Measurements from ENCODE around the gene GRAMD1A.
"Not testable (repeated sequence)": the region's sequence is repeated elsewhere in the genome, so short reads cannot be mapped to it uniquely, and the experiment has no call there.

Gene GRAMD1A

DNA sequence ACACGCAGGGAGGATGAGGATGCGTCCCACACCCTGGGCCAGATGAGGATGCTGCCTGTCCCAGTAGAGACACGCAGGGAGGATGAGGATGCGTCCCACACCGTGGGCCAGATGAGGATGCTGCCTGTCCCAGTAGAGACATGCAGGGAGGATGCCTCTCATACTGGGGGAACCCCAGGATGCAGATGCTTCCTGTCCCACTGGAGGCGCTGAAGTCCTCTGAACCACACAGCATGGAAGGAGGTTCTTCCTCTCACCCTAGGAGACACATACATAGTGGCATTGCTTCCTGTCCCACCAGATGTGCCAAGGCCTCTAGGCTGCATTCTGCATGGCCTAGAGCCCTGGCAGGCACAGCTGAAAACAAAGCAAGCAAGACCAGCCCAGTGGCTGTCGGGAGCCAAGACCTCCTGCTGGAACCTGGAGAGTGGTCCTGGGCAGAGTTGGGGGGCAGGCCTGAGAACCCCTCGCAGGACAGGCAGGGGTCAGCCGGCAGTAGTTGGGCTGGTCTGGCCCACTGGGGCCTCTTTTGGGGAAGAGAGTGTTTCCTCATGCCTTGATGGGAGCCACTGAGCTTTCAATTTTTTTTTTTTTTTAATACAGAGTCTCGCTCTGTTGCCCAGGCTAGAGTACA is 45.7 kb downstream of the GRAMD1A start:
- in situ Hi-C loops (cut with MboI; ENCODE audit: low sequenced_read_pairs), result no loop called here
- H3K27me3 ChIP-seq (ENCODE audit: low read depth), result no peaks in the 10 kb centered on the region
- no peak overlapping the region for H3K4me3 ChIP-seq
- H3K4me1 ChIP-seq, result no peaks in the 10 kb centered on the region
- DNase-seq (ENCODE audit: low spot score in 2 of 2), result peak in 1 of 2 experiments; percentile 57
- H3K36me3 ChIP-seq (replicated peaks), result no peaks in the 10 kb centered on the region
- no peaks in the 10 kb centered on the region for H3K9me3 ChIP-seq

DNA sequence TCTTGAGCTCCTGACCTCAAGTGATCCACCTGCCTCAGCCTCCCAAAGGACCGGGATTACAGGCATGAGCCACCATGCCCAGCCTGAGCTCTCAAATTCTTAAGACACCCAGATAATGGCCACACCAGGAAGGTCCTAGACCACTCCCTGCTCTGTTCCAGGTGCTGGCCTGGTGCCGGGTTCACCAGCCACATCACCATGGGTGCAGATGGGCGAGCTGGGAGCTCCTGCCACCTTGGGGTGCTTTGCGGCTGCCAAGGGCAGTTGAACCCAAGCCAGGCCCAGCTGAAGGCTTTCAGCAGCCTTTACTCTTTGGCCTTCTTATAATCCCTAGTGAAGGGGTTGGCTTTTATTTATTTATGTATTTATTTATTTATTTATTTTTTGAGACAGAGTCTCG is 46.3 kb downstream of the GRAMD1A start:
- no peak overlapping the region for H3K4me3 ChIP-seq
- H3K9me3 ChIP-seq, result no peaks in the 10 kb centered on the region
- H3K4me1 ChIP-seq, result no peaks in the 10 kb centered on the region
- no peak for DNase-seq (ENCODE audit: low spot score in 2 of 2)
- no peaks in the 10 kb centered on the region for H3K36me3 ChIP-seq (replicated peaks)
- no peaks in the 10 kb centered on the region for H3K27me3 ChIP-seq (ENCODE audit: low read depth)
- in situ Hi-C loops (cut with MboI; ENCODE audit: low sequenced_read_pairs), result no loop called here

DNA sequence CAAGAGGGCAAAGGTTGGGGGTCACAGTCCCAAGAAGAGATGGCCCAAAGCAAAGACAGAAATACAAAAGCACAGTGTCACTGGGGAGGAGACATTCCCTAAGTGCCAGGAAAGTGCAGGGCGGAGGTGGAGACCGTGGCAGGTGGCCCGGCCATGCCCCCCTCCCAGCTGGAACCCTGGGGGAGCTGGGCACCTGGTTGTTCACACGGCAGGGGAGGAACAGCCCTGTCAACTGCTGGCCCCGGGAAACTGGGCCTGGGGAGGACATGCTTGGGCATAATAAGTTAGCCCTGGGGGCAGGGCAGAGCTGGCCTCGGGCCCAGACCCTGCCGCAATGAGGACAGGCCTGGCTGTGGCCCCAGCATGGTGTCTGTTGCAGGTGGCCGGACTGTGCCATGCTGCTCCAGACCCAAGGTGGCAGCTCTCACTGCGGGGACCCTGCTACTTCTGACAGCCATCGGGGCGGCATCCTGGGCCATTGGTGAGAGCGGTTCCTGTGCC is 48.8 kb downstream of the GRAMD1A start:
- no peaks in the 10 kb centered on the region for H3K9me3 ChIP-seq
- no peaks in the 10 kb centered on the region for H3K36me3 ChIP-seq (replicated peaks)
- no peaks in the 10 kb centered on the region for H3K27me3 ChIP-seq (ENCODE audit: low read depth)
- H3K4me3 ChIP-seq, result no peak overlapping the region
- in situ Hi-C loops (cut with MboI; ENCODE audit: low sequenced_read_pairs), result no loop called here
- no peak for DNase-seq (ENCODE audit: low spot score in 2 of 2)
- H3K4me1 ChIP-seq, result no peaks in the 10 kb centered on the region

DNA sequence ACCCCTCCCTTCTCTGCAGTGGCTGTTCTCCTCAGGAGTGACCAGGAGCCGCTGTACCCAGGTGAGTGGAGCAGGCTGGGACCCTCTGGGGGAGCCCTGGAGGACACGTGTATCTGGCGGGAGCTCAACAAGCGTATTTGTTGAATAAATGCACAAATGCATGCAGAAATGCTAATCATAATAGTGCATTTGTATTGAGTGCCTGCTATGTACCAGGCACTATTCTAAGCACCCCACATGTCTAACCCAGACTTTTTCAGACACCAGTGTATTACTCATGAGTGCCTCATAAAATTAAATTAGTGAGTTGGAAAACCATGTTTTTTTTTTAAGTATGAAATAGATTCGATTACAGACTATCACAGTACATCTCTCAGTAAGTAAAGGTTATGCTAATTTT is 49.3 kb downstream of the GRAMD1A start:
- Histone ChIP-seq H3K4me3 (no peak overlapping the region), H3K9me3 (no peaks in the 10 kb centered on the region), H3K4me1 (no peaks in the 10 kb centered on the region), H3K27me3 (ENCODE audit: low read depth) (no peaks in the 10 kb centered on the region), H3K36me3 (replicated peaks) (no peaks in the 10 kb centered on the region)
- in situ Hi-C loops (cut with MboI; ENCODE audit: low sequenced_read_pairs), result no loop called here
- DNase-seq (ENCODE audit: low spot score in 2 of 2), result no peak

DNA sequence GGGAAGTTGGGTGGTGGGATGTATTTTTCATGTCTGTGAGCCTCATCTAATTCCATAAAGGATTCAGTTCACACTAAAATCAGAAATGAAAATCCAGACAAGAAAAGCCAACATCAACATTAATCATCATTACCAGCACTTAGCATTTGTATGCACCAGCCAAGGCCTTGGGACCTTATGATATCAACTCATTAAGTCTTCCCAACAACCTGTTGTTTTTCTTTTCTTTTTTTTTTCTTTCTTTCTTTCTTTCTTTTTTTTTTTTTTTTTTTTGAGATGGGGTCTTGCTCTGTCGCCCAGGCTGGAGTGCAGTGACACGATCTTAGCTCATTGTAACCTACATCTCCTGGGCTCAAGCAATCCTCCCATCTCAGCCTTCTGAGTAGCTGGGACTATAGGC is 50.5 kb downstream of the GRAMD1A start:
- H3K27me3 ChIP-seq (ENCODE audit: low read depth); H3K9me3 ChIP-seq; DNase-seq (ENCODE audit: low spot score in 2 of 2); H3K36me3 ChIP-seq (replicated peaks); H3K4me1 ChIP-seq; H3K4me3 ChIP-seq; in situ Hi-C loops (cut with MboI; ENCODE audit: low sequenced_read_pairs): not testable (repeated sequence)

DNA sequence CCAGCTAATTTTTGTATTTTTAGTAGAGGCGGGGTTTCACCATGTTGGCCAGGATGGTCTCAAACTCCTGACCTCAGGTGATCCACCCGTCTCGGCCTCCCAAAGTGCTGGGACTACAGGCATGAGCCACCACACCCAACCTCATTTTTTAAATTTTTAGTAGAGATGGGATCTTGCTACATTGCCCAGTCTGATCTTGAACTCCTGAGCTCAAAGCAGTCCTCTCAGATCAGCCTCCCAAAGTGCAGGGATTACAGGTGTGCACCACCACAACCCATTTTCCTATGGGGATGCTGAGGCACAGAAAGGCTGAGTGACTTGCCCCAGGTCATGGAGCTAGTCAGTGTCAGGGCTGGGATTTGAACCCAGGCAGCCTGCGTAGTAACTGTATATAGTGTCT is 51.1 kb downstream of the GRAMD1A start:
- DNase-seq (ENCODE audit: low spot score in 2 of 2); H3K4me1 ChIP-seq; in situ Hi-C loops (cut with MboI; ENCODE audit: low sequenced_read_pairs): not testable (repeated sequence)

DNA sequence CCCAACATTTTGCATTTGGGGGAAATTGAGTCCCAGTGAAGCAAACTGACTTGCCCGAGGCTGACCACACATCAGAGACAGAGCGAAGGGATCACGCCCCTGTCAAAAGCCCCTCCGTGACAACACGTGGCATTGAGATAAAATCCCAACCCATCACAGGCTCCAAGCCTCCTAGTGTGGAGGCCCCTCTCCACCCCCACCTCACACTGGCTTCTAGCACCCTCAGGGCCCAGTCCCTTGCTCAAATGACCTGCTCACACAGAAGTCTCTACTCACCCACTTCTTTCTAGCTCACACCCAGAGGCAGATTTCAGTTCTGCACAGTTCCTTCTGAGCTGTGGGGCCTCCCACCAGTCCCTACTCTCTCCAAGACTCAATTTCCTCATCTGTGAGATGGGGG is 51.7 kb downstream of the GRAMD1A start:
- no peaks in the 10 kb centered on the region for H3K27me3 ChIP-seq (ENCODE audit: low read depth)
- DNase-seq (ENCODE audit: low spot score in 2 of 2), result no peak
- H3K4me1 ChIP-seq, result no peaks in the 10 kb centered on the region
- H3K4me3 ChIP-seq, result no peak overlapping the region
- in situ Hi-C loops (cut with MboI; ENCODE audit: low sequenced_read_pairs), result no loop called here
- H3K36me3 ChIP-seq (replicated peaks), result no peaks in the 10 kb centered on the region
- H3K9me3 ChIP-seq, result no peaks in the 10 kb centered on the region

More for the DNA sequence above, 51.1 kb downstream of the GRAMD1A start:
- not testable (repeated sequence) for H3K36me3 ChIP-seq (replicated peaks); H3K4me3 ChIP-seq; H3K27me3 ChIP-seq (ENCODE audit: low read depth); H3K9me3 ChIP-seq

DNA sequence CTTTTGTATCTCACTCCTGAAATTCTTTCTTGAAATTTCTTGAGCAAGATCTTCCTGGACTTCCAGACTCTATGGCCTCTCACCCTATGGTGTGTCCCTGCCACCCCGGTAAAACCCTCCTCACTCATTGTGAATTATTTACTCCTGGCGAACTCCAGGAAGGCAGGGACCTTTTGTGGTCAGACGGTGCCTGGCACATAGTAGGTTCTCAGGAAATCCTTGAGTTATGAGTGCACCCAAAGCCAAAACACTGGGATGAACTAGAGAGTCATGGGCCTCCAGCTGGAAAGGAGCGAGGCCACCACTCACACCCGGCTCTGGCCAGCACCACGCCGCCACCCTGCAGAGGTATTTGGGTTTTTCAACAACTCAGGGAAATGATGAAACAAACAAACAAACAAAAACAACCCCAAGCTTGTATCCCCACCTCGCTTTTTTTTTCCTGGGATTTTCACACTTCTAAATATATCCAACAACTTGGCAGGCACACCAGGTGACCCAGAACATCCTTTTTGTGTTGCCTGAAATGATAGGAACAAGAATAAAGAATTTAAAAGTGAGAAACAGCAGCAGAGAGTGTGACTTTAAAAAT is 52.6 kb downstream of the GRAMD1A start:
- Histone ChIP-seq H3K27me3 (ENCODE audit: low read depth) (no peaks in the 10 kb centered on the region), H3K4me1 (no peaks in the 10 kb centered on the region), H3K9me3 (no peaks in the 10 kb centered on the region), H3K36me3 (replicated peaks) (no peaks in the 10 kb centered on the region), H3K4me3 (no peak overlapping the region)
- DNase-seq (ENCODE audit: low spot score in 2 of 2), result no peak
- in situ Hi-C loops (cut with MboI; ENCODE audit: low sequenced_read_pairs), result no loop called here

DNA sequence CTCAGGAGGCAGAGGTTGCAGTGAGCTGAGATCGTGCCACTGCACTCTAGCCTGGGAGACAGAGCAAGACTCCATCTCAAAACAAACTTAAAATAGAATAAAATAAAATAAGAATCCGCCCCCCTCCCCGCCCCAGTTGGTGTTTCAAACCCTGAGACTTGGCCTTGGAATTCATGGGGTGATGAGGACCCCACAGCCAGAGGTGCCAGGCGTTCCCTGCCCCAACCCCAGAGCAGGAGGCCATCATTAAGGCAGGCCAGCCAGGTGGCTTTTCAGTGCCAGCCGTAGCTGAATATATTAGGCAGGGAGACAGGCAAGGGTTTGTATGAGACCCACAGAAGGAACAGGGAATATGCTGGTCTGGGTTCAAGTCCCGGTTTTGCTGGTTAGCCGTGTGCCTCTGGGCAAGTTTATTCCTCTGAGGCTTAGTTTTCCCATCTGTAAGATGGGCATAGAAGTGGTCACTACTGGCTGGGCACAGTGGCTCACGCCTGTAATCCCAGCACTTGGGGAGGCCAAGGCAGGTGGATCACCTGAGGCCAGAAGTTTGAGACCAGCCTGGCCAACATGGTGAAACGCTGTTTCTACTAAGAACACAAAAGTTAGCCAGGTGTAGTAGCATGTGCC is 53.7 kb downstream of the GRAMD1A start:
- Histone ChIP-seq H3K4me3 (no peak overlapping the region), H3K36me3 (replicated peaks) (no peaks in the 10 kb centered on the region), H3K4me1 (no peaks in the 10 kb centered on the region), H3K27me3 (ENCODE audit: low read depth) (no peaks in the 10 kb centered on the region), H3K9me3 (no peaks in the 10 kb centered on the region)
- DNase-seq (ENCODE audit: low spot score in 2 of 2), result no peak
- in situ Hi-C loops (cut with MboI; ENCODE audit: low sequenced_read_pairs), result no loop called here

DNA sequence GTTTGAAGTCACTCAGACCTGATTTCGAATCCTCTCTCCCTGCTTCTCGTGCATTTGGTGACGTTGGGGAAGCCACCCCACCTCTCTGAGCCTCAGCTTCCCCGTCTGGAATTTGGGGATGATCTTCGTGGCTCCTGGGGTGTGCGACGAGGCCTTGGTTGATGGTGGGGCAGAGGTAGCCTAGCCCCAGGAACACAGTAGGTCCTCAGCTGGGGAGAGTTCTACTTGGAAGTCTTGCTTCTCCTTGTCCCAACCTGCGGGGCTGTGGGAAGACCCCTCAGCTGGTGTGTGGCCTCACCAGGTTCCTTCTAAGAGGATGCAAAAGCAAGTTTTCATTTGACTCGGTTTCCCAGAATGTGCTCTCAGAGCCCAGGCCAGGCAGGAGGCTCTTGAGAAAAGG is 54.5 kb downstream of the GRAMD1A start:
- in situ Hi-C loops (cut with MboI; ENCODE audit: low sequenced_read_pairs), result no loop called here
- H3K4me1 ChIP-seq, result no peaks in the 10 kb centered on the region
- no peaks in the 10 kb centered on the region for H3K36me3 ChIP-seq (replicated peaks)
- no peak overlapping the region for H3K4me3 ChIP-seq
- no peaks in the 10 kb centered on the region for H3K9me3 ChIP-seq
- no peaks in the 10 kb centered on the region for H3K27me3 ChIP-seq (ENCODE audit: low read depth)
- no peak for DNase-seq (ENCODE audit: low spot score in 2 of 2)

DNA sequence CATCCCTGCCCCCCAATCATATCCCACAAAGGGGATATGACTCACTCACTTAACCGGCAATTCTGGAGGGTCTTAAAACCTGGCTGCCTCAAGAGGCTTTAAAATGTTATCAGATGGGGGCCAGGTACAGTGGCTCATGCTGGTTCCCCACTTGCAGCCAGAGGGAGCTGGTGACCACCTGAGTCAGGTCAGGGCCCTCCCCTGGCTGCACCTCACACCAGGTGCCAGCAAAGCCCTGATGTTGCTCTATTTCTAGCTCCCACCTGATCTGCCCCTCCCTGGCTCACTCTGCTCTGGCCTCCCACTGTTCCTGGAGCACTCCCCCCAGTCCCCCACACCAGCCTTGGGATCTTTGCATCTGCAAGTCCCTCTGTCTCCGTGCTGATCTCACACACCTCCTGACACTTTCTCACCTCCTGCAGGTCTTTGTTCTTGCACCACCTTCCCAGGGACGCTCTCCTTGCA is 55.6 kb downstream of the GRAMD1A start:
- H3K9me3 ChIP-seq, result no peaks in the 10 kb centered on the region
- no peaks in the 10 kb centered on the region for H3K27me3 ChIP-seq (ENCODE audit: low read depth)
- no peak overlapping the region for H3K4me3 ChIP-seq
- no peaks in the 10 kb centered on the region for H3K4me1 ChIP-seq
- in situ Hi-C loops (cut with MboI; ENCODE audit: low sequenced_read_pairs), result no loop called here
- H3K36me3 ChIP-seq (replicated peaks), result no peaks in the 10 kb centered on the region
- DNase-seq (ENCODE audit: low spot score in 2 of 2), result peak in 1 of 2 experiments; percentile 38

DNA sequence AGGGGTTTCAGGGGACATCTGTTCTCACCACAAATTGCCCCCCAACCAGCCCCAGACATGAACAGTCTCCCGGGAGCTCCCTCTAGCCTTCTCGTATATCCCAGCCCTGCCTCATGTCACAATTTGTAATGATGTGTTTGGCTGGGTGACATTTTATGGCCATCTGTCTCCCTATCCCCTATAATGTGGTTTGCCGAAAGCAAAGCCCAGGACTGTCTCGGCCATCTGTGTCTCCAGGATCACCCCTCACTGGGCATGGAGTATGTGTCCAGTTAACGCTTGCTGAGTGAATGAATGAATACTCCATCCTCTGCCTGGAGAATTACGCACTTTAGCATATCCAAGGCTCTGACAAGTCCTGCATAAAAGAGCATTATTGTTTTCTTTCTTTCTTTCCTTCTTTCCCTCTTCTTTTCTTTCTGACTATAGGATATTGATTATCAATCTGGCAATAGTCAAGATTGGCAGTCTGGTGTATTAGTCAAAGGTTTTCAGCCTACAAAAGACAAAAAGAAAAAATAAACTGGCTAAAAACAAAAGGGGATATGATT is 56.5 kb downstream of the GRAMD1A start:
- H3K36me3 ChIP-seq (replicated peaks), result no peaks in the 10 kb centered on the region
- H3K4me3 ChIP-seq, result no peak overlapping the region
- H3K4me1 ChIP-seq, result no peaks in the 10 kb centered on the region
- in situ Hi-C loops (cut with MboI; ENCODE audit: low sequenced_read_pairs), result no loop called here
- H3K9me3 ChIP-seq, result no peaks in the 10 kb centered on the region
- DNase-seq (ENCODE audit: low spot score in 2 of 2), result no peak
- H3K27me3 ChIP-seq (ENCODE audit: low read depth), result no peaks in the 10 kb centered on the region

DNA sequence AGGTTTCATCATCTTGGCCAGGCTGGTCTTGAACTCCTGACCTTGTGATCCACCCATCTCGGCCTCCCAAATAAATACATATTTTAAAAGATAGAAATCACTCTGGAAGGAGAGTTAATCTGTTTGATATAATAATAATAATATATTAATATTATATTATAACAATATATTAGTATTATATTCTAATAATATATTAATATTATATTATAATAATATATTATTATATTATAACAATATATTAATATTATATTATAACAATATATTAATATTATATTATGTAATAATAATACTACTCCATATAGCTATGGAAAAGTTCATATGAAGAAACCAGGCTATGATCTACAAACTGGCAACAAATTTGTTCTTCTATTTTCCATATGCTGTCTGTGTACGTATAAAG is 58.2 kb downstream of the GRAMD1A start:
- in situ Hi-C loops (cut with MboI; ENCODE audit: low sequenced_read_pairs), result no loop called here
- no peaks in the 10 kb centered on the region for H3K4me1 ChIP-seq
- H3K36me3 ChIP-seq (replicated peaks), result no peaks in the 10 kb centered on the region
- H3K4me3 ChIP-seq, result no peak overlapping the region
- H3K27me3 ChIP-seq (ENCODE audit: low read depth), result no peaks in the 10 kb centered on the region
- no peak for DNase-seq (ENCODE audit: low spot score in 2 of 2)
- H3K9me3 ChIP-seq, result no peaks in the 10 kb centered on the region
